ENCODE results near the gene TXNRD2. TPM values are rescaled to one million over a fixed set of nuclear protein-coding genes. Genes with fewer than 3 reads are reported as not detected.

TXNRD2 gene
- total and polyA plus RNA-seq, 2 experiments from 2014 or later, result 11.2 to 12.4 TPM

DNA sequence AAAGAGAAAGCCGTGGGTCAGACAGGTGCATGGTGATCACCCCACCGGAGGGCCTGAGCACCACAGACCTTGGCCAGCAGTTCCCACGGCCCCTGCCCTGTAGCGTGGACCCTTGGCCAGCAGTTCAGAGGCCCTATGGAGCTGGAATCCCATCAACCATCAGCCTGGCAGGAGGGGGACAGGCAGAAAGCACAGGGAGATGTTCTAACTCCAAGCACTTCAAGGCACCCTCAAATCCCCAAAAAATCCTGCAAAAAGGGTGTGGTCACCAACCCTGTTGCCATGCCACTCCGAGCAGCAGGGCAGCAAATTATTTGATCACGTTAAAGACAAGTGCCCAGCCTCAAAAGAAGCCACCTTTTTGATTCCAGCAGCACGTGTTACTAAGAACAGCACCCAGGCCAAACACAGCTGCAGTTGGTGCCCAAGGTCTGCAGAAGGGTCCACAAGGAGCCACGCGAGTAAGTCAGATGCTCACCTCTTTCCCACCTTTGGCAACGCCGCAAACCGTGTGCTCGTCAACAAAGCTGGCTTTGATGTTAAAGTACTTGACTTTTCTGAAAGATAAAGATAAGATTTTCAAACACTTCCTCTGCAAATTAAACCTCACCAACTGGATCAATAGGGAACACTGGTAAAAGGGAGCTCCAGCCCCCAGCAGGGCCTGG, 26.2 kb downstream of the TXNRD2 start:
- DNase-seq (ENCODE audit: low spot score) (no peak), ATAC-seq (no peak)
- Mint-ChIP-seq H3K9me3 (no peaks in the 10 kb centered on the region), H3K4me1 (no peaks in the 10 kb centered on the region), H3K27me3 (ENCODE audit: insufficient read depth, low read depth, poor library complexity) (peaks cover 7% of the 10 kb centered on the region), H3K36me3 (ENCODE audit: low read depth) (peaks cover 22% of the 10 kb centered on the region), H3K4me3 (no peak overlapping the region), H3K27ac (no peak overlapping the region)
- Histone ChIP-seq H3K36me3 (ENCODE audit: insufficient read depth) (no peaks in the 10 kb centered on the region), H3K4me3 (no peak overlapping the region), H3F3A (replicated peaks; ENCODE audit: low read depth) (no peaks in the 10 kb centered on the region), H3K27me3 (ENCODE audit: insufficient read depth) (no peaks in the 10 kb centered on the region), H2AFZ (no peak overlapping the region), H3K9me2 (ENCODE audit: insufficient read depth) (no peaks in the 10 kb centered on the region), H3K4me2 (no peak overlapping the region), H3K79me2 (replicated peaks; ENCODE audit: insufficient read depth) (no peaks in the 10 kb centered on the region), H4K20me1 (replicated peaks; ENCODE audit: insufficient read depth) (no peaks in the 10 kb centered on the region), H3K27ac (ENCODE audit: low read depth) (no peak overlapping the region), H3K4me1 (ENCODE audit: insufficient read depth) (no peaks in the 10 kb centered on the region)
- TF ChIP-seq ZNF114 (CRISPR knock-in tag; IDR thresholded peaks at IDR 0.05) (no peak), JUNB (IDR thresholded peaks at IDR 0.05; ENCODE audit: unreplicated experiment) (no peak), EZH2phosphoT487 (IDR thresholded peaks at IDR 0.05; ENCODE audit: unreplicated experiment) (no peak), POLR2AphosphoS5 (IDR thresholded peaks at IDR 0.05; ENCODE audit: low read depth) (no peak), STAT1 (IDR thresholded peaks at IDR 0.05; ENCODE audit: unreplicated experiment) (no peak), ZNF331 (CRISPR knock-in tag; IDR thresholded peaks at IDR 0.05; ENCODE audit: low read depth) (no peak), NANOG (IDR thresholded peaks at IDR 0.05; ENCODE audit: borderline replicate concordance) (no peak), EZH2 (IDR thresholded peaks at IDR 0.05; ENCODE audit: low read depth, unreplicated experiment) (no peak), CREB1 (CRISPR knock-in tag; IDR thresholded peaks at IDR 0.05; ENCODE audit: low read depth) (no peak)
- TF ChIP-seq, protein P1, sequence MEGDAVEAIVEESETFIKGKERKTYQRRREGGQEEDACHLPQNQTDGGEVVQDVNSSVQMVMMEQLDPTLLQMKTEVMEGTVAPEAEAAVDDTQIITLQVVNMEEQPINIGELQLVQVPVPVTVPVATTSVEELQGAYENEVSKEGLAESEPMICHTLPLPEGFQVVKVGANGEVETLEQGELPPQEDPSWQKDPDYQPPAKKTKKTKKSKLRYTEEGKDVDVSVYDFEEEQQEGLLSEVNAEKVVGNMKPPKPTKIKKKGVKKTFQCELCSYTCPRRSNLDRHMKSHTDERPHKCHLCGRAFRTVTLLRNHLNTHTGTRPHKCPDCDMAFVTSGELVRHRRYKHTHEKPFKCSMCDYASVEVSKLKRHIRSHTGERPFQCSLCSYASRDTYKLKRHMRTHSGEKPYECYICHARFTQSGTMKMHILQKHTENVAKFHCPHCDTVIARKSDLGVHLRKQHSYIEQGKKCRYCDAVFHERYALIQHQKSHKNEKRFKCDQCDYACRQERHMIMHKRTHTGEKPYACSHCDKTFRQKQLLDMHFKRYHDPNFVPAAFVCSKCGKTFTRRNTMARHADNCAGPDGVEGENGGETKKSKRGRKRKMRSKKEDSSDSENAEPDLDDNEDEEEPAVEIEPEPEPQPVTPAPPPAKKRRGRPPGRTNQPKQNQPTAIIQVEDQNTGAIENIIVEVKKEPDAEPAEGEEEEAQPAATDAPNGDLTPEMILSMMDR (conservative IDR thresholded peaks at IDR 0.05; ENCODE audit: low read depth in 2 of 2), result no peak
- TF ChIP-seq, protein P2, sequence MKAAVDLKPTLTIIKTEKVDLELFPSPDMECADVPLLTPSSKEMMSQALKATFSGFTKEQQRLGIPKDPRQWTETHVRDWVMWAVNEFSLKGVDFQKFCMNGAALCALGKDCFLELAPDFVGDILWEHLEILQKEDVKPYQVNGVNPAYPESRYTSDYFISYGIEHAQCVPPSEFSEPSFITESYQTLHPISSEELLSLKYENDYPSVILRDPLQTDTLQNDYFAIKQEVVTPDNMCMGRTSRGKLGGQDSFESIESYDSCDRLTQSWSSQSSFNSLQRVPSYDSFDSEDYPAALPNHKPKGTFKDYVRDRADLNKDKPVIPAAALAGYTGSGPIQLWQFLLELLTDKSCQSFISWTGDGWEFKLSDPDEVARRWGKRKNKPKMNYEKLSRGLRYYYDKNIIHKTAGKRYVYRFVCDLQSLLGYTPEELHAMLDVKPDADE (IDR thresholded peaks at IDR 0.05), result no peak
- TF ChIP-seq, protein P3, sequence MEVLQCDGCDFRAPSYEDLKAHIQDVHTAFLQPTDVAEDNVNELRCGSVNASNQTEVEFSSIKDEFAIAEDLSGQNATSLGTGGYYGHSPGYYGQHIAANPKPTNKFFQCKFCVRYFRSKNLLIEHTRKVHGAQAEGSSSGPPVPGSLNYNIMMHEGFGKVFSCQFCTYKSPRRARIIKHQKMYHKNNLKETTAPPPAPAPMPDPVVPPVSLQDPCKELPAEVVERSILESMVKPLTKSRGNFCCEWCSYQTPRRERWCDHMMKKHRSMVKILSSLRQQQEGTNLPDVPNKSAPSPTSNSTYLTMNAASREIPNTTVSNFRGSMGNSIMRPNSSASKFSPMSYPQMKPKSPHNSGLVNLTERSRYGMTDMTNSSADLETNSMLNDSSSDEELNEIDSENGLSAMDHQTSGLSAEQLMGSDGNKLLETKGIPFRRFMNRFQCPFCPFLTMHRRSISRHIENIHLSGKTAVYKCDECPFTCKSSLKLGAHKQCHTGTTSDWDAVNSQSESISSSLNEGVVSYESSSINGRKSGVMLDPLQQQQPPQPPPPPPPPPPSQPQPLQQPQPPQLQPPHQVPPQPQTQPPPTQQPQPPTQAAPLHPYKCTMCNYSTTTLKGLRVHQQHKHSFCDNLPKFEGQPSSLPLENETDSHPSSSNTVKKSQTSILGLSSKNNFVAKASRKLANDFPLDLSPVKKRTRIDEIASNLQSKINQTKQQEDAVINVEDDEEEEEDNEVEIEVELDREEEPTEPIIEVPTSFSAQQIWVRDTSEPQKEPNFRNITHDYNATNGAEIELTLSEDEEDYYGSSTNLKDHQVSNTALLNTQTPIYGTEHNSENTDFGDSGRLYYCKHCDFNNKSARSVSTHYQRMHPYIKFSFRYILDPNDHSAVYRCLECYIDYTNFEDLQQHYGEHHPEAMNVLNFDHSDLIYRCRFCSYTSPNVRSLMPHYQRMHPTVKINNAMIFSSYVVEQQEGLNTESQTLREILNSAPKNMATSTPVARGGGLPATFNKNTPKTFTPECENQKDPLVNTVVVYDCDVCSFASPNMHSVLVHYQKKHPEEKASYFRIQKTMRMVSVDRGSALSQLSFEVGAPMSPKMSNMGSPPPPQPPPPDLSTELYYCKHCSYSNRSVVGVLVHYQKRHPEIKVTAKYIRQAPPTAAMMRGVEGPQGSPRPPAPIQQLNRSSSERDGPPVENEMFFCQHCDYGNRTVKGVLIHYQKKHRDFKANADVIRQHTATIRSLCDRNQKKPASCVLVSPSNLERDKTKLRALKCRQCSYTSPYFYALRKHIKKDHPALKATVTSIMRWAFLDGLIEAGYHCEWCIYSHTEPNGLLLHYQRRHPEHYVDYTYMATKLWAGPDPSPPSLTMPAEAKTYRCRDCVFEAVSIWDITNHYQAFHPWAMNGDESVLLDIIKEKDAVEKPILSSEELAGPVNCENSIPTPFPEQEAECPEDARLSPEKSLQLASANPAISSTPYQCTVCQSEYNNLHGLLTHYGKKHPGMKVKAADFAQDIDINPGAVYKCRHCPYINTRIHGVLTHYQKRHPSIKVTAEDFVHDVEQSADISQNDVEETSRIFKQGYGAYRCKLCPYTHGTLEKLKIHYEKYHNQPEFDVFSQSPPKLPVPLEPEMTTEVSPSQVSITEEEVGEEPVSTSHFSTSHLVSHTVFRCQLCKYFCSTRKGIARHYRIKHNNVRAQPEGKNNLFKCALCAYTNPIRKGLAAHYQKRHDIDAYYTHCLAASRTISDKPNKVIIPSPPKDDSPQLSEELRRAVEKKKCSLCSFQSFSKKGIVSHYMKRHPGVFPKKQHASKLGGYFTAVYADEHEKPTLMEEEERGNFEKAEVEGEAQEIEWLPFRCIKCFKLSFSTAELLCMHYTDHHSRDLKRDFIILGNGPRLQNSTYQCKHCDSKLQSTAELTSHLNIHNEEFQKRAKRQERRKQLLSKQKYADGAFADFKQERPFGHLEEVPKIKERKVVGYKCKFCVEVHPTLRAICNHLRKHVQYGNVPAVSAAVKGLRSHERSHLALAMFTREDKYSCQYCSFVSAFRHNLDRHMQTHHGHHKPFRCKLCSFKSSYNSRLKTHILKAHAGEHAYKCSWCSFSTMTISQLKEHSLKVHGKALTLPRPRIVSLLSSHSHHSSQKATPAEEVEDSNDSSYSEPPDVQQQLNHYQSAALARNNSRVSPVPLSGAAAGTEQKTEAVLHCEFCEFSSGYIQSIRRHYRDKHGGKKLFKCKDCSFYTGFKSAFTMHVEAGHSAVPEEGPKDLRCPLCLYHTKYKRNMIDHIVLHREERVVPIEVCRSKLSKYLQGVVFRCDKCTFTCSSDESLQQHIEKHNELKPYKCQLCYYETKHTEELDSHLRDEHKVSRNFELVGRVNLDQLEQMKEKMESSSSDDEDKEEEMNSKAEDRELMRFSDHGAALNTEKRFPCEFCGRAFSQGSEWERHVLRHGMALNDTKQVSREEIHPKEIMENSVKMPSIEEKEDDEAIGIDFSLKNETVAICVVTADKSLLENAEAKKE (CRISPR knock-in tag; IDR thresholded peaks at IDR 0.05), result no peak
- TF ChIP-seq, protein P4, sequence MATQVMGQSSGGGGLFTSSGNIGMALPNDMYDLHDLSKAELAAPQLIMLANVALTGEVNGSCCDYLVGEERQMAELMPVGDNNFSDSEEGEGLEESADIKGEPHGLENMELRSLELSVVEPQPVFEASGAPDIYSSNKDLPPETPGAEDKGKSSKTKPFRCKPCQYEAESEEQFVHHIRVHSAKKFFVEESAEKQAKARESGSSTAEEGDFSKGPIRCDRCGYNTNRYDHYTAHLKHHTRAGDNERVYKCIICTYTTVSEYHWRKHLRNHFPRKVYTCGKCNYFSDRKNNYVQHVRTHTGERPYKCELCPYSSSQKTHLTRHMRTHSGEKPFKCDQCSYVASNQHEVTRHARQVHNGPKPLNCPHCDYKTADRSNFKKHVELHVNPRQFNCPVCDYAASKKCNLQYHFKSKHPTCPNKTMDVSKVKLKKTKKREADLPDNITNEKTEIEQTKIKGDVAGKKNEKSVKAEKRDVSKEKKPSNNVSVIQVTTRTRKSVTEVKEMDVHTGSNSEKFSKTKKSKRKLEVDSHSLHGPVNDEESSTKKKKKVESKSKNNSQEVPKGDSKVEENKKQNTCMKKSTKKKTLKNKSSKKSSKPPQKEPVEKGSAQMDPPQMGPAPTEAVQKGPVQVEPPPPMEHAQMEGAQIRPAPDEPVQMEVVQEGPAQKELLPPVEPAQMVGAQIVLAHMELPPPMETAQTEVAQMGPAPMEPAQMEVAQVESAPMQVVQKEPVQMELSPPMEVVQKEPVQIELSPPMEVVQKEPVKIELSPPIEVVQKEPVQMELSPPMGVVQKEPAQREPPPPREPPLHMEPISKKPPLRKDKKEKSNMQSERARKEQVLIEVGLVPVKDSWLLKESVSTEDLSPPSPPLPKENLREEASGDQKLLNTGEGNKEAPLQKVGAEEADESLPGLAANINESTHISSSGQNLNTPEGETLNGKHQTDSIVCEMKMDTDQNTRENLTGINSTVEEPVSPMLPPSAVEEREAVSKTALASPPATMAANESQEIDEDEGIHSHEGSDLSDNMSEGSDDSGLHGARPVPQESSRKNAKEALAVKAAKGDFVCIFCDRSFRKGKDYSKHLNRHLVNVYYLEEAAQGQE (IDR thresholded peaks at IDR 0.05; ENCODE audit: unreplicated experiment), result no peak
